Measurements from ENCODE around the gene BCKDK. TPM values are rescaled to one million over a fixed set of nuclear protein-coding genes. Genes with fewer than 3 reads are reported as not detected.

BCKDK gene
- total and polyA plus RNA-seq, 2 of the 13 experiments (the other 11 are each of a cell fraction or from before 2014, with no cell fraction given): 24.9 to 42.6 TPM

DNA sequence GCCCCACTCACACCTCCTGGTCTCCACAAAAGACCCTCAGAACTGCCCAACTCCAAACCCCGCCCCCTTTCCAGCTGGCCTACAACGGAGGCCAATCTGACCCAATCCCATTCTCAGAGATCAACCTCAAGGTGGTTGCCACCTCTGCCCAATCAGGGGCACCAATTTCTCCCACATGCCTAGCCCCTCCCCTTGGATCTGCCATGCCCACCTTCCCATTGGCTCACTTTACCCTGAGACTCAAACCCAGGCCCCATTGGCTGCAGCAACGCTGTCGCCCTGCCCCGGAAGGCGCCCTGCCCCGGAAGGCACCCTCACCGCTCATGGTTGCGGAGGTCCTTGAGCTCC lies 44.7 kb upstream of the BCKDK start (continued):
- TF ChIP-seq HMG20B (CRISPR knock-in tag; conservative IDR thresholded peaks at IDR 0.05): no peak
- TF ChIP-seq ARID5B (CRISPR knock-in tag; IDR thresholded peaks at IDR 0.05): no peak

GRCh38 chr16:31063843-31064611 lies 44.2 kb upstream of the BCKDK start:
- 98% methylated on average over 54 of the region's 56 CpGs for WGBS (ENCODE audit: low lambda C conversion rate)
- BruUV-seq (replicated peaks): no TSS peak
- Histone ChIP-seq H3K9ac (ENCODE audit: insufficient read depth, low read depth, low read length) (no peak overlapping the region), H3K79me2 (ENCODE audit: insufficient read depth, low read length) (peaks cover 20% of the 10 kb centered on the region), H3K9me3 (ENCODE audit: low read length) (no peaks in the 10 kb centered on the region), H3K27ac (ENCODE audit: extremely low read length, insufficient read depth, low read length) (no peak overlapping the region), H3K4me3 (replicated peaks in 1 of 3; ENCODE audit: insufficient read depth in 1 of 3, low read depth in 2 of 3, low read length in 3 of 3) (no peak overlapping the region), H2AFZ (ENCODE audit: low read length) (no peak overlapping the region), H3K4me2 (ENCODE audit: low read depth, low read length) (no peak overlapping the region), H3K36me3 (replicated peaks in 1 of 2; ENCODE audit: control insufficient read depth in 1 of 2, insufficient read depth in 2 of 2, low read length in 2 of 2) (peaks cover 14 to 29% of the 10 kb centered on the region in 2 experiments; a peak in 4 of 5 replicates), H4K20me1 (ENCODE audit: insufficient read depth, low read length) (no peaks in the 10 kb centered on the region), H3K4me1 (ENCODE audit: insufficient read depth, low read length) (no peaks in the 10 kb centered on the region), H3K27me3 (ENCODE audit: control insufficient read depth in 1 of 2, insufficient read depth in 2 of 2, low read length in 2 of 2) (no peaks in the 10 kb centered on the region)
- no peak; the same call in 1 of the 3 replicates for ATAC-seq
- intact Hi-C loops (cut with micrococcal nuclease; ENCODE audit: unreplicated experiment): no loop called here
- POLR2A ChIA-PET: no interaction called here
- DNase-seq (ENCODE audit: low spot score): no peak
- CTCF ChIA-PET (ENCODE audit: low intra/inter-chr PET ratio, low total read pairs): no interaction called here
- in situ Hi-C loops (cut with HindIII; ENCODE audit: extremely low pct_ligation_motif_present, low pct_unique_long_range_greater_than_20kb): no loop called here
- FAIRE-seq: no peak
- no peak for TF ChIP-seq NFKBIZ (CRISPR knock-in tag; IDR thresholded peaks at IDR 0.05)
- 0 out of 2 replicates have a peak, but pooled peaks have one; percentile 33 for TF ChIP-seq CENPT (CRISPR knock-in tag; IDR thresholded peaks at IDR 0.05; ENCODE audit: low read depth)
- 0 out of 2 replicates have a peak, but pooled peaks have one; percentile 40 for TF ChIP-seq DNMT1 (CRISPR knock-in tag; IDR thresholded peaks at IDR 0.05)
- TF ChIP-seq EEA1 (CRISPR knock-in tag; IDR thresholded peaks at IDR 0.05; ENCODE audit: borderline replicate concordance): no peak
- peak; percentile 30; the same call in 1 of the 2 replicates for TF ChIP-seq RBFOX2 (IDR thresholded peaks at IDR 0.05; ENCODE audit: low read depth, low read length)
- no peak for TF ChIP-seq ZNF614 (CRISPR knock-in tag; IDR thresholded peaks at IDR 0.05; ENCODE audit: borderline replicate concordance)
- TF ChIP-seq ZSCAN22 (CRISPR knock-in tag; IDR thresholded peaks at IDR 0.05): no peak
- 0 out of 2 replicates have a peak, but pooled peaks have one; percentile 34 for TF ChIP-seq ZBTB38 (CRISPR knock-in tag; IDR thresholded peaks at IDR 0.05)
- TF ChIP-seq HOXA3 (CRISPR knock-in tag; IDR thresholded peaks at IDR 0.05): 0 out of 2 replicates have a peak, but pooled peaks have one; percentile 18
- TF ChIP-seq HDAC1 (CRISPR knock-in tag; IDR thresholded peaks at IDR 0.05): no peak
- no peak for TF ChIP-seq ZSCAN25 (CRISPR knock-in tag; IDR thresholded peaks at IDR 0.05)
- TF ChIP-seq HHEX (CRISPR knock-in tag; IDR thresholded peaks at IDR 0.05): no peak
- TF ChIP-seq ZNF3 (CRISPR knock-in tag; IDR thresholded peaks at IDR 0.05): no peak
